Pancreas (tissue), 10 donors: Measurements from ENCODE around the gene FXYD4. TPM values are rescaled to one million over a fixed set of nuclear protein-coding genes. Genes with fewer than 3 reads are reported as not detected.
"Not testable (repeated sequence)": the region's sequence is repeated elsewhere in the genome, so short reads cannot be mapped to it uniquely, and the experiment has no call there.

Experiments
- ATAC-seq, 4 donors: fragments of 200-7000 bp; cut with Tn5 transposase; one replicate each; pipeline versions ENCODE4 v1.8.0 to v1.9.1; 2020; ENCODE audit warnings: mild to moderate bottlenecking in 4 of 4, moderate library complexity in 4 of 4
- DNase-seq, 6 donors: peaks; one replicate each; pipeline ENCODE4 v3.0.0-alpha.2; 2020
- FAIRE-seq: peaks from 2 replicates; lab custom pipeline; 2012; peaks lifted over from hg19 to GRCh38; lab: Jason Lieb, UNC
- H3K27ac ChIP-seq, 4 donors: fragments of 200-600 bp; sonication (generic); 1 replicate in 3 of 4; 2 replicates in 1 of 4; pipeline versions ENCODE4 v1.5.0 to v1.8.0; 2020
- H3K27me3 ChIP-seq, 4 donors: fragments of 200-600 bp; one replicate each; pipeline ENCODE4 v1.8.0; 2021
- H3K36me3 ChIP-seq, 3 donors: fragments of 200-600 bp; sonication (generic) in 1 of 3; one replicate each; pipeline versions ENCODE4 v1.5.0 to v1.8.0; 2020 to 2021
- H3K4me1 ChIP-seq, 3 donors: fragments of 200-600 bp; one replicate each; pipeline ENCODE4 v1.8.0; 2021
- H3K4me3 ChIP-seq, 4 donors: fragments of 200-600 bp; sonication (generic) in 2 of 4; one replicate each; pipeline versions ENCODE4 v1.5.0 to v1.8.0; 2020 to 2021
- H3K9me3 ChIP-seq, 4 donors: fragments of 200-600 bp; one replicate each; pipeline ENCODE4 v1.8.0; 2021
- CTCF ChIP-seq, 4 donors: fragments of 200-600 bp; sonication (generic) in 3 of 4; IDR thresholded peaks; one replicate each; pipeline versions ENCODE4 v1.5.0 to v1.8.0; 2021; ENCODE audit warnings: antibody characterized with exemption in 4 of 4
- WGBS, 2 donors: extraction: QIAGEN DNeasy Blood & Tissue Kit; methylation state at CpG; one replicate each; pipeline ENCODE4 v1.1.7; 2013; 5-methylcytosine and 5-hydroxymethylcytosine counted together
- intact Hi-C, 3 donors: fragments of 100-400 bp; cut with DNase I; formaldehyde crosslinking; loops; one replicate each; pipeline versions ENCODE4 v1.11.1 to v1.14.2; 2022
- polyA plus RNA-seq, 2 donors: library from polyadenylated mRNA; stranded (reverse); fragments of 200-250 nt; gene quantifications; one replicate each; pipeline ENCODE4 v1.2.3, GENCODE V29; 2013
- total RNA-seq, 6 donors: library from RNA; stranded (reverse); fragmentation: NEBNext Ultra II Directional in 4 of 6; extraction: Animal tissue kit (Norgen Biotek cat#: 25700) in 4 of 6; gene quantifications; one replicate each; pipeline versions ENCODE4 v1.2.1 to v1.2.4, GENCODE V29; 2021 to 2023
- donor health status: healthy with polysubstance abuse.
- donor health status: DM: no; HTN: no; CAD: no; lungs with moderate emphysema.
- donor health status: DM: no; HTN: no; CAD: no.
- donor health status: control.
- donor health status: control.
- donor health status: Bipolar disorder and iron deficiency.
- donor health status: DM: yes; HTN: yes; CAD: no.
- donor health status: DM: no; HTN: no; CAD: no.
- donor health status: DM: no; HTN: no; CAD: no.
- donor health status: DM: yes; HTN: yes; CAD: no.

Gene FXYD4
- total and polyA plus RNA-seq, 8 donors, result 0.28 to 0.31 TPM; not detected in 6

GRCh38 chr10:43392748-43393147, 21.3 kb downstream of the FXYD4 start:
- Histone ChIP-seq H3K4me3 (no peak overlapping the region), H3K36me3 (peaks cover 0 to 49% (median 14%) of the 10 kb centered on the region in 3 donors), H3K9me3 (no peaks in the 10 kb centered on the region), H3K4me1 (peaks cover 1 to 12% (median 8%) of the 10 kb centered on the region in 3 donors), H3K27ac (no peak overlapping the region), H3K27me3 (no peaks in the 10 kb centered on the region)
- no peak for TF ChIP-seq CTCF (IDR thresholded peaks at IDR 0.05)
- intact Hi-C loops, result no loop called here
- DNase-seq, result peak in 1 of 6 donors; percentile 1
- WGBS, 2 donors, result 85 to 89% methylated on average over 3 of the region's 3 CpGs
- no peak for FAIRE-seq
- ATAC-seq, result no peak

- WGBS, 2 donors, result 93 to 94% methylated on average over 11 of the region's 11 CpGs
- H3K27ac ChIP-seq, H3K9me3 ChIP-seq, H3K4me3 ChIP-seq, intact Hi-C loops, ATAC-seq, H3K27me3 ChIP-seq, FAIRE-seq: not testable (repeated sequence)
- peak in 1 of 6 donors; percentile 18 for DNase-seq
- H3K4me1 ChIP-seq, result peaks cover 6 to 15% (median 10%) of the 10 kb centered on the region in 3 donors
- peaks cover 0 to 44% (median 14%) of the 10 kb centered on the region in 3 donors for H3K36me3 ChIP-seq
Measured at GRCh38 chr10:43393186-43393585, 21.8 kb downstream of the FXYD4 start.

- Histone ChIP-seq H3K4me3 (no peak overlapping the region), H3K4me1 (peaks cover 12 to 21% (median 16%) of the 10 kb centered on the region in 3 donors), H3K9me3 (no peaks in the 10 kb centered on the region), H3K27ac (no peak overlapping the region), H3K36me3 (peaks cover 0 to 39% (median 14%) of the 10 kb centered on the region in 3 donors), H3K27me3 (no peaks in the 10 kb centered on the region)
- DNase-seq, result peak in 1 of 6 donors; percentile 5
- no peak for ATAC-seq
- WGBS, 2 donors, result 88% methylated on average over 3 of the region's 3 CpGs
- TF ChIP-seq CTCF (IDR thresholded peaks at IDR 0.05), result no peak
- intact Hi-C loops, result no loop called here
- no peak for FAIRE-seq
Measured at GRCh38 chr10:43393606-43394360, 22.3 kb downstream of the FXYD4 start.

GRCh38 chr10:43394868-43395267, 23.4 kb downstream of the FXYD4 start:
- 79 to 90% methylated on average over 6 of the region's 6 CpGs for WGBS, 2 donors
- Histone ChIP-seq H3K36me3 (peaks cover 0 to 39% (median 11%) of the 10 kb centered on the region in 3 donors), H3K27ac (no peak overlapping the region)

More at GRCh38 chr10:43394868-43395267, 23.4 kb downstream of the FXYD4 start:
- Histone ChIP-seq H3K4me1 (peaks cover 16 to 29% (median 22%) of the 10 kb centered on the region in 3 donors), H3K4me3 (no peak overlapping the region), H3K9me3 (no peaks in the 10 kb centered on the region), H3K27me3 (no peaks in the 10 kb centered on the region)
- FAIRE-seq, result no peak
- no peak for DNase-seq
- intact Hi-C loops, result no loop called here
- TF ChIP-seq CTCF (IDR thresholded peaks at IDR 0.05), result no peak
- no peak for ATAC-seq
